PC-3 (cell line): Measurements from ENCODE around the gene PAK4. TPM values are rescaled to one million over a fixed set of nuclear protein-coding genes. Genes with fewer than 3 reads are reported as not detected.

ENCODE experiments used
- ATAC-seq: fragments of 200-7000 bp; cut with Tn5 transposase; 2 replicates; pipeline ENCODE4 v1.9.1; 2020; ENCODE audit warnings: mild to moderate bottlenecking, moderate library complexity
- BruUV-seq: library from RNA; stranded (reverse); fragments of 400-500 nt; replicated peaks from 2 replicates; lab custom pipeline; 2021; lab: Mats Ljungman, UMichigan
- CTCF ChIA-PET: fragments of 300-600 bp; sonication (Branson Sonifier 250); formaldehyde crosslinking; loops from one replicate; lab custom pipeline; 2022; ENCODE audit warnings: antibody characterized with exemption; lab: Charles Lee
- POLR2A ChIA-PET: fragments of 300-600 bp; sonication (Branson Sonifier 250); formaldehyde crosslinking; loops from one replicate; lab custom pipeline; 2022; ENCODE audit warnings: antibody characterized with exemption; ENCODE audit not compliant: unreplicated experiment; lab: Charles Lee
- DNase-seq: peaks from one replicate; pipeline ENCODE4 v3.0.0-alpha.2; 2015
- H2AFZ ChIP-seq: fragments of 300-600 bp; sonication (generic); 2 replicates; pipeline ENCODE4 v1.6.0; 2016; ENCODE audit warnings: antibody characterized with exemption, low read length
- H3F3A ChIP-seq: fragments of 300-600 bp; sonication (generic); one replicate; pipeline ENCODE4 v1.6.0; 2017; ENCODE audit warnings: antibody characterized with exemption, low read length, control low read depth, mild to moderate bottlenecking; ENCODE audit not compliant: unreplicated experiment
- H3K27ac ChIP-seq: fragments of 300-600 bp; sonication (generic); 2 replicates; pipeline ENCODE4 v1.5.1; 2016; ENCODE audit warnings: mild to moderate bottlenecking, low read length
- H3K27me3 ChIP-seq: fragments of 300-600 bp; sonication (generic); 2 replicates; pipeline ENCODE4 v1.6.1; 2016; ENCODE audit warnings: low read length, mixed read lengths
- H3K36me3 ChIP-seq: fragments of 300-600 bp; sonication (generic); 2 replicates; pipeline ENCODE4 v1.6.1; 2016; ENCODE audit warnings: low read depth, mixed run types, low read length, mixed read lengths
- H3K4me1 ChIP-seq: fragments of 300-600 bp; sonication (generic); 2 replicates; pipeline ENCODE4 v1.5.1; 2016; ENCODE audit warnings: low read length; ENCODE audit not compliant: insufficient read depth
- H3K4me2 ChIP-seq: fragments of 300-600 bp; sonication (generic); 2 replicates; pipeline ENCODE4 v1.6.0; 2016; ENCODE audit warnings: low read length
- H3K4me3 ChIP-seq: fragments of 300-600 bp; sonication (generic); 2 replicates; pipeline ENCODE4 v1.5.1; 2016; ENCODE audit warnings: mild to moderate bottlenecking, low read length, mixed read lengths
- H3K79me2 ChIP-seq: fragments of 300-600 bp; sonication (generic); 2 replicates; pipeline ENCODE4 v1.6.1; 2017; ENCODE audit warnings: low read length, mixed read lengths
- H3K9ac ChIP-seq: fragments of 300-600 bp; sonication (generic); 2 replicates; pipeline ENCODE4 v1.6.0; 2016; ENCODE audit warnings: mild to moderate bottlenecking, low read length
- H3K9me2 ChIP-seq: fragments of 300-600 bp; sonication (generic); replicated peaks from 2 replicates; pipeline ENCODE4 v1.6.1; 2016; ENCODE audit warnings: mixed run types, low read length, mixed read lengths
- H3K9me3 ChIP-seq: fragments of 300-600 bp; sonication (generic); 2 replicates; pipeline ENCODE4 v1.6.1; 2016; ENCODE audit warnings: low read length, mixed read lengths
- H4K20me1 ChIP-seq: fragments of 300-600 bp; sonication (generic); 2 replicates; pipeline ENCODE4 v1.6.1; 2016; ENCODE audit warnings: low read length, mixed read lengths
- EZH2 ChIP-seq: fragments of 300-600 bp; sonication (generic); IDR thresholded peaks from one replicate; pipeline ENCODE4 v1.6.1; 2017; ENCODE audit warnings: antibody characterized with exemption, mild to moderate bottlenecking, low read length; ENCODE audit not compliant: unreplicated experiment
- EZH2phosphoT487 ChIP-seq: fragments of 300-600 bp; sonication (generic); IDR thresholded peaks from 2 replicates; pipeline ENCODE4 v1.6.1; 2018; ENCODE audit warnings: mild to moderate bottlenecking, antibody characterized with exemption, low read length, borderline replicate concordance
- intact Hi-C: fragments of 100-400 bp; cut with micrococcal nuclease; formaldehyde crosslinking; loops from 2 replicates; pipeline ENCODE4 v1.9.0; 2023
- total RNA-seq: library from RNA; depleted of rRNA; stranded (reverse); fragments of >200 nt; gene quantifications from 2 replicates; pipeline ENCODE4 v1.2.3, GENCODE V29; 2014
- TF ChIP-seq, protein P1 (sequence below): fragments of 300-600 bp; sonication (generic); conservative IDR thresholded peaks from 2 replicates; pipeline ENCODE4 v1.5.1; 2017; ENCODE audit warnings: antibody characterized with exemption, low read depth, mild to moderate bottlenecking, low read length

PAK4 gene
- total RNA-seq, 1 experiment from 2014 or later = 13.5 TPM

- CTCF ChIA-PET = no interaction called here
- H3F3A ChIP-seq = no peaks in the 10 kb centered on the region
- H3K9me2 ChIP-seq = no peaks in the 10 kb centered on the region
- no peaks in the 10 kb centered on the region for H3K36me3 ChIP-seq
- no peak for DNase-seq
- H3K4me3 ChIP-seq = no peak overlapping the region
- BruUV-seq = no TSS peak
- no peak for ATAC-seq
- peaks cover 12% of the 10 kb centered on the region; the same call in 1 of the 2 replicates for H4K20me1 ChIP-seq
- no peak overlapping the region for H3K4me2 ChIP-seq
- intact Hi-C loops = no loop called here
- H3K27me3 ChIP-seq = no peaks in the 10 kb centered on the region
- no peaks in the 10 kb centered on the region for H3K4me1 ChIP-seq
- no peak overlapping the region for H3K27ac ChIP-seq
- H3K79me2 ChIP-seq = peaks cover 98% of the 10 kb centered on the region
- no peak overlapping the region for H3K9ac ChIP-seq
- no peaks in the 10 kb centered on the region for H3K9me3 ChIP-seq
- no peak overlapping the region for H2AFZ ChIP-seq
- TF ChIP-seq EZH2phosphoT487 (no peak), EZH2 (no peak)
- TF ChIP-seq, protein P1, sequence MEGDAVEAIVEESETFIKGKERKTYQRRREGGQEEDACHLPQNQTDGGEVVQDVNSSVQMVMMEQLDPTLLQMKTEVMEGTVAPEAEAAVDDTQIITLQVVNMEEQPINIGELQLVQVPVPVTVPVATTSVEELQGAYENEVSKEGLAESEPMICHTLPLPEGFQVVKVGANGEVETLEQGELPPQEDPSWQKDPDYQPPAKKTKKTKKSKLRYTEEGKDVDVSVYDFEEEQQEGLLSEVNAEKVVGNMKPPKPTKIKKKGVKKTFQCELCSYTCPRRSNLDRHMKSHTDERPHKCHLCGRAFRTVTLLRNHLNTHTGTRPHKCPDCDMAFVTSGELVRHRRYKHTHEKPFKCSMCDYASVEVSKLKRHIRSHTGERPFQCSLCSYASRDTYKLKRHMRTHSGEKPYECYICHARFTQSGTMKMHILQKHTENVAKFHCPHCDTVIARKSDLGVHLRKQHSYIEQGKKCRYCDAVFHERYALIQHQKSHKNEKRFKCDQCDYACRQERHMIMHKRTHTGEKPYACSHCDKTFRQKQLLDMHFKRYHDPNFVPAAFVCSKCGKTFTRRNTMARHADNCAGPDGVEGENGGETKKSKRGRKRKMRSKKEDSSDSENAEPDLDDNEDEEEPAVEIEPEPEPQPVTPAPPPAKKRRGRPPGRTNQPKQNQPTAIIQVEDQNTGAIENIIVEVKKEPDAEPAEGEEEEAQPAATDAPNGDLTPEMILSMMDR = no peak
- POLR2A ChIA-PET = no interaction called here
Observed at GRCh38 chr19:39136225-39136940, 10.8 kb downstream of the PAK4 start.

- H3K9ac ChIP-seq = no peak overlapping the region
- no peak overlapping the region for H3K4me2 ChIP-seq
- BruUV-seq = no TSS peak
- H3K4me3 ChIP-seq = no peak overlapping the region
- no peaks in the 10 kb centered on the region for H3K9me2 ChIP-seq
- no peaks in the 10 kb centered on the region for H3K9me3 ChIP-seq
- no peaks in the 10 kb centered on the region for H3K27me3 ChIP-seq
- no peak overlapping the region for H3K27ac ChIP-seq
- H2AFZ ChIP-seq = no peak overlapping the region
- peaks cover 10% of the 10 kb centered on the region; the same call in 1 of the 2 replicates for H4K20me1 ChIP-seq
- intact Hi-C loops = no loop called here
- H3F3A ChIP-seq = no peaks in the 10 kb centered on the region
- peaks cover 96% of the 10 kb centered on the region for H3K79me2 ChIP-seq
- CTCF ChIA-PET = no interaction called here
- POLR2A ChIA-PET = no interaction called here
- H3K36me3 ChIP-seq = no peaks in the 10 kb centered on the region
- no peaks in the 10 kb centered on the region for H3K4me1 ChIP-seq
- ATAC-seq (no peak), DNase-seq (no peak)
- TF ChIP-seq EZH2 (no peak), EZH2phosphoT487 (no peak)
- TF ChIP-seq, protein P1 = no peak
Observed at GRCh38 chr19:39137131-39137530, 11.5 kb downstream of the PAK4 start.
